ENCODE data around the gene RSPH3.

- TF ChIP-seq TEAD4 (IDR thresholded peaks at IDR 0.05; ENCODE audit: borderline replicate concordance, insufficient read depth) (no peak), TAF1 (IDR thresholded peaks at IDR 0.05; ENCODE audit: borderline replicate concordance, low read depth, low read length) (no peak)
Observed at GRCh38 chr6:159042826-159043181, 42.8 kb upstream of the RSPH3 start.

Data from SK-N-SH (cell line).